Left lobe of liver (tissue), 2 donors: ENCODE results near the gene ZBED6. TPM values are rescaled to one million over a fixed set of nuclear protein-coding genes. Genes with fewer than 3 reads are reported as not detected.
"Not testable (repeated sequence)": the region's sequence is repeated elsewhere in the genome, so short reads cannot be mapped to it uniquely, and the experiment has no call there.

Experiments used
- ATAC-seq: fragments of 200-7000 bp; cut with Tn5 transposase; one replicate; pipeline ENCODE4 v1.9.1; 2020; ENCODE audit warnings: mild to moderate bottlenecking, moderate library complexity
- DNase-seq: peaks from one replicate; pipeline ENCODE4 v3.0.0-alpha.2; 2020; ENCODE audit warnings: low spot score
- total RNA-seq: library from RNA; stranded (reverse); gene quantifications from one replicate; pipeline ENCODE4 v1.2.1, GENCODE V29; 2021
- donor health status: DM: no; HTN: no; CAD: no; lungs with moderate emphysema.
- donor health status: DM: no; HTN: yes; CAD: no.

Gene ZBED6
- total RNA-seq, 1 donor from 2014 or later, result 17.0 TPM

- ATAC-seq, result peak; percentile 41
- not testable (repeated sequence) for DNase-seq
Observed at GRCh38 chr1:203829247-203829646, 33.8 kb downstream of the ZBED6 start.

- DNase-seq (no peak), ATAC-seq (peak; percentile 61)
Observed at GRCh38 chr1:203835476-203835875, 40.1 kb downstream of the ZBED6 start.

GRCh38 chr1:203839081-203839480 is 43.7 kb downstream of the ZBED6 start:
- ATAC-seq (no peak), DNase-seq (no peak)

- ATAC-seq (no peak), DNase-seq (no peak)
Observed at GRCh38 chr1:203840208-203840808, 44.9 kb downstream of the ZBED6 start.

GRCh38 chr1:203842559-203842876 is 47.1 kb downstream of the ZBED6 start:
- ATAC-seq, result no peak
- DNase-seq, result no peak

GRCh38 chr1:203843435-203843834 is 48.0 kb downstream of the ZBED6 start:
- ATAC-seq, result no peak
- DNase-seq, result no peak

Other genes starting within 250 kb of the ZBED6 start
- 9.9 TPM for gene ATP2B4, start 168.8 kb upstream of the ZBED6 start, total RNA-seq
- 0.25 TPM for gene LAX1, start 30.4 kb upstream of the ZBED6 start, total RNA-seq
- 23.7 TPM for gene ZC3H11A, start within 50 bp of the ZBED6 start, total RNA-seq
- gene SNRPE, start 66.0 kb downstream of the ZBED6 start, total RNA-seq, result 27.7 TPM